Mucosa of descending colon (tissue), 3 donors: Measurements from ENCODE around the gene SLC29A3. TPM values are rescaled to one million over a fixed set of nuclear protein-coding genes. Genes with fewer than 3 reads are reported as not detected.

ENCODE experiments used
- ATAC-seq: fragments of 200-7000 bp; cut with Tn5 transposase; one replicate; pipeline ENCODE4 v1.9.1; 2020; ENCODE audit warnings: mild to moderate bottlenecking, moderate library complexity
- DNase-seq, 3 donors: peaks; one replicate each; pipeline ENCODE4 v3.0.0-alpha.2; 2020
- H3K36me3 ChIP-seq: fragments of 200-600 bp; one replicate; pipeline ENCODE4 v1.8.0; 2021; ENCODE audit warnings: low read depth, mild to moderate bottlenecking
- H3K4me1 ChIP-seq: fragments of 200-600 bp; one replicate; pipeline ENCODE4 v1.8.0; 2021; ENCODE audit warnings: low read depth, mild to moderate bottlenecking
- H3K4me3 ChIP-seq: fragments of 200-600 bp; one replicate; pipeline ENCODE4 v1.8.0; 2021; ENCODE audit warnings: mild to moderate bottlenecking
- H3K9me3 ChIP-seq: fragments of 200-600 bp; one replicate; pipeline ENCODE4 v1.8.0; 2021; ENCODE audit warnings: mild to moderate bottlenecking
- intact Hi-C, 2 donors: fragments of 100-400 bp; cut with DNase I in 1 of 2; cut with micrococcal nuclease in 1 of 2; formaldehyde crosslinking; loops; one replicate each; pipeline versions ENCODE4 v1.11.0 to v1.11.1; 2022; cut with DNase I, micrococcal nuclease
- total RNA-seq, 3 donors: library from RNA; stranded (reverse); fragmentation: NEBNext Ultra II Directional in 2 of 3; extraction: Animal tissue kit (Norgen Biotek cat#: 25700) in 2 of 3; gene quantifications; one replicate each; pipeline versions ENCODE4 v1.2.1 to v1.2.4, GENCODE V29; 2021 to 2023
- TF ChIP-seq, protein P1 (sequence below): fragments of 200-600 bp; IDR thresholded peaks from one replicate; pipeline ENCODE4 v1.8.0; 2022; ENCODE audit warnings: antibody characterized with exemption, mild to moderate bottlenecking
- donor health status: DM: no; HTN: no; CAD: no; lungs with moderate emphysema.
- donor health status: DM: no; HTN: no; CAD: no.
- donor health status: DM: no; HTN: yes; CAD: no.

Gene SLC29A3
- total RNA-seq, 3 donors from 2014 or later = 6.0 to 6.4 (median 6.3) TPM

DNA sequence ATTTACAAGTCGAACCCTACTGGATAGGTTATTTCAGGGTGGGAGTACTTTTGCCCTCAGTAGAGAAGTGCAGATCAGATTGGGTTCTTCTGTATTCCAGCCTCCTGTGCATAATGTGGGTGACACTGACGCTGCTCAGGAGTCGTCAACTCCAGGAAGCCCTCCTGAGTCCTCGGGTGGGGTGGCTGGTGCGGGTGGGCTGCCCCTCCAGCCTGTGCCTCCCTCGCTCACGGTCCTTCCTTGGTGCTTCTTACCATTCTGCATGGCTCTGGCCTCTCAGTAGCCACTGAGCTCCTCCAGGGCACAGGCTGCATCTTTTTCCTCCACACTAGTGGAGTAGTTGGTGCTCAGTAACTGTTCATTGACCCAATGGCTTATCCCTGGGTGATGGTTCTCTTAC is 82.0 kb downstream of the SLC29A3 start:
- H3K4me1 ChIP-seq = peaks cover 10% of the 10 kb centered on the region
- no peak for DNase-seq
- TF ChIP-seq, protein P1, sequence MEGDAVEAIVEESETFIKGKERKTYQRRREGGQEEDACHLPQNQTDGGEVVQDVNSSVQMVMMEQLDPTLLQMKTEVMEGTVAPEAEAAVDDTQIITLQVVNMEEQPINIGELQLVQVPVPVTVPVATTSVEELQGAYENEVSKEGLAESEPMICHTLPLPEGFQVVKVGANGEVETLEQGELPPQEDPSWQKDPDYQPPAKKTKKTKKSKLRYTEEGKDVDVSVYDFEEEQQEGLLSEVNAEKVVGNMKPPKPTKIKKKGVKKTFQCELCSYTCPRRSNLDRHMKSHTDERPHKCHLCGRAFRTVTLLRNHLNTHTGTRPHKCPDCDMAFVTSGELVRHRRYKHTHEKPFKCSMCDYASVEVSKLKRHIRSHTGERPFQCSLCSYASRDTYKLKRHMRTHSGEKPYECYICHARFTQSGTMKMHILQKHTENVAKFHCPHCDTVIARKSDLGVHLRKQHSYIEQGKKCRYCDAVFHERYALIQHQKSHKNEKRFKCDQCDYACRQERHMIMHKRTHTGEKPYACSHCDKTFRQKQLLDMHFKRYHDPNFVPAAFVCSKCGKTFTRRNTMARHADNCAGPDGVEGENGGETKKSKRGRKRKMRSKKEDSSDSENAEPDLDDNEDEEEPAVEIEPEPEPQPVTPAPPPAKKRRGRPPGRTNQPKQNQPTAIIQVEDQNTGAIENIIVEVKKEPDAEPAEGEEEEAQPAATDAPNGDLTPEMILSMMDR = no peak
- intact Hi-C loops = no loop called here
- no peaks in the 10 kb centered on the region for H3K9me3 ChIP-seq
- no peak for ATAC-seq
- H3K36me3 ChIP-seq = no peaks in the 10 kb centered on the region
- no peak overlapping the region for H3K4me3 ChIP-seq

DNA sequence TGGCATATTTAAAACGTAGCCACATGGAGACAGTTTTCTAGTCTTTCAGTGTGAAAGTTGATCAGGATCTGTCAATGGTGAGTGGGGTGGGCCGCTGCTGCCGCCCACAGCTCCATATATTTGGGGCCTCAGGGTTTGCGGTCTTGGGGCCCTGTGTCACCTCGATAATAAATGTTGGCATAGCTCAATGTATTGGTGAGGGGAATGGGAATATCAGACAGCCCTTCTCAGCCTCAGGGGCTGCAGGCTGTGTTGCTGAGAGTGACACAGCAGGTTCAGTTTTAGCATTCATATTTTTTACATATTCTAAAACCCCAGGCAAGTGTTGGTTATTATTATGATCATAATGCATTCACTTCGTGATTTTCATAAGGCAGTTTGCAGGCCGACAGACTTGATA is 82.9 kb downstream of the SLC29A3 start:
- DNase-seq = no peak
- intact Hi-C loops = no loop called here

DNA sequence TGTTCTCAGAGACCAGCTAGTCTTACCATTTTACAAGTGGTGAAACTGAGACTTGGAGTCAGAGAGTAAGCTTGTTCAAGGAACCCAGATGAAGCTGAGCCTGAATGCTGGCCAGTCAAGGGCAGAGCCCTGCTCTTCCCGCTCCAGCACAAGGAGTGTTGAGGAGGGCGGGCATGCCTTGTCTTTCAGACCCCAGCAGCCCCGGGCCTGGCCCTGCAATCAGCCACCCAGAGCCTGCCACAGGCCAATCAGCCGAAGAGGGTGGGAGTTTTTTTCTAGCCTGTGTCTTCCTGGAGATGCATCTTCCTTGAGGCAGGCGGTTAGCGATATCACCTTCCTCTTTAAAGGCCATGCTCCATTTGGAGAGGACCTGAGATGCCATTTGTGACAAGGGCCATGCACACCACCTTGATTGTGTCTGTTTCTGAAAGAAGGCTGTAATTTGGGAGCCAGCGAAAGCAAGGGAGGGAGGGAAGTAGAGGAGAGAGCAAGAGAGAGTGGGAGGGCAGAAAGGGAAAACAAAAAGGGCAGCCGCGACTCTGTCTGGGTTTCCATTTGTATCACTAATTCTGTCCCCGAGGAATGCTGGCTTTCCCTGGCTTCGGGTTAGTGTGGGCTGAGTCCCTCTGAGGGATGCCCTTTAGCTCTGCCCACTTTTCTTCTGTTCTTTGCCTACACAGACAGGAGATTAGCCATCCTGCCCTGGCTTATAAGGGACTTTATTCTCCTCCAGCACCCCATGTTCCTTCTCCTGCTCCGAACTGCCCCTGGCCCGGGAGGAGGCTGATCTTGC is 85.6 kb downstream of the SLC29A3 start:
- Histone ChIP-seq H3K4me1 (no peaks in the 10 kb centered on the region), H3K9me3 (no peaks in the 10 kb centered on the region), H3K36me3 (no peaks in the 10 kb centered on the region), H3K4me3 (no peak overlapping the region)
- ATAC-seq = no peak
- intact Hi-C loops = no loop called here
- TF ChIP-seq, protein P1 = no peak
- DNase-seq = no peak

More for the DNA sequence above, 82.9 kb downstream of the SLC29A3 start:
- H3K36me3 ChIP-seq = no peaks in the 10 kb centered on the region
- ATAC-seq = no peak
- H3K9me3 ChIP-seq = no peaks in the 10 kb centered on the region
- peaks cover 10% of the 10 kb centered on the region for H3K4me1 ChIP-seq
- H3K4me3 ChIP-seq = no peak overlapping the region
- TF ChIP-seq, protein P1 = no peak

DNA sequence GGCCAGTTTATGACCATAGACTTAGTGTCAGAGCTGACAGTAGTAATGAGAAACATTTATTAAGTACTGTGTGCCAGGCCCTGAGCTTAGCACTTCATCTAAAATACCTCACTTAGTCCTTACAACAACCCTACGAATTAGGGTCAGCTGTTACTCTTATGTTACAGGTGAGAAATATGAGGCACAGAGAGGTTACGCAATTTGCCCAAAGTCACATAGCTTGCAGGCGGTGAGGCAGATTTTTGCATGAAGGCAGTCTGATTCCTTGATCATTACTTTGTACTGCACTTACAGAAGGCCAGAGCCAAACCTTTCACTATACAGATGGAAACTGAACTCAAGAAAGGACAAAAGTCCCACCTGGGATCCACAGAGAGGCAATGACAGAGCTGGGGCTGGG is 87.8 kb downstream of the SLC29A3 start:
- Histone ChIP-seq H3K4me3 (no peak overlapping the region), H3K4me1 (no peaks in the 10 kb centered on the region), H3K36me3 (no peaks in the 10 kb centered on the region), H3K9me3 (peaks cover 5% of the 10 kb centered on the region)
- intact Hi-C loops = no loop called here
- DNase-seq (no peak), ATAC-seq (no peak)
- TF ChIP-seq, protein P1 = no peak

DNA sequence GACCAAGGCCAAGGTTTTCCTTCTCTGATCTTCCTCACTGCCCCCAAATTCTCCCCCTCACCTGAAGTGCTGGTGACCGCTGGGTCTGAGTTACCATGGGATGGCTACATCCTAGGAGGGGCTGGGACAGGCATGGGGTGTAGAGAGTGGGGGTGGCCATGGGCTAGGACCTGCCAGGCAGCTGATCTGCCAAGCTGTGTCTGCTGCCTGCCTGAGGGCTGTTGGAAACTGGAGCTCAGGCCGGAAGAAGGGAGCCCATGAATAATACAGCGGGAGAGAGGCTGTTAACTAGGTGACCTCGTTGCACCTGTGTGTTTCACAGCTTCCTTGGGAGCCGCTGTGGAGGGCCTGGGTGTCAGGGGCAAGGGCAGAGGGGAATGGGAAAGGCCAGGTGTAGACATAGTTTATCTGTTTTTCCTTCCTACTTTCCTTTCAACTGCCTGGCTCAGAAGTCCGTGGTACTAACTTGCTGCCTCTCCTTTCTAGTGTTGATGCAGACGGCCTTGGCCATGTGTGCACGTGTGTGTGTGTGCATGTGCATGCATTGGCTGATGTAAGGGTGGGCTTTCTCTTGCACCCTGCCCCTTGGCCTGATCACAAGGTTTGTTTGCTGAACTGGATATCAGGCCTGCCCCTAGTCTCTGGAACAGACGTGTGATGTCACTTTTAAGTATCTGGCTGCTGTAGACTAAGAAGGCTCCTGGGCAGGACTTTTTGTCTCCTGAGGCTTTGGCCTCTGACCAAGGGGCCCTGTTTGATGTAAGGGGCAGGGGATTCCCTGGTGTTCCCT is 89.6 kb downstream of the SLC29A3 start:
- Histone ChIP-seq H3K4me1 (no peaks in the 10 kb centered on the region), H3K4me3 (no peak overlapping the region), H3K36me3 (no peaks in the 10 kb centered on the region), H3K9me3 (peaks cover 6% of the 10 kb centered on the region)
- TF ChIP-seq, protein P1 = no peak
- ATAC-seq = no peak
- intact Hi-C loops = no loop called here
- DNase-seq = no peak
